Coronary artery (tissue), 2 donors: ENCODE data around the gene SUSD2.
"Not testable (repeated sequence)": the region's sequence is repeated elsewhere in the genome, so short reads cannot be mapped to it uniquely, and the experiment has no call there.

Experiments
- DNase-seq: peaks from one replicate; pipeline ENCODE4 v3.0.0-alpha.2; 2017; ENCODE audit warnings: low spot score
- H3K27ac ChIP-seq, 2 donors: fragments of 200-600 bp; sonication (generic); one replicate each; pipeline ENCODE4 v1.5.1; 2016 to 2019
- H3K4me3 ChIP-seq: fragments of 200-600 bp; sonication (generic); 2 replicates; pipeline ENCODE4 v1.5.1; 2016; ENCODE audit warnings: mild to moderate bottlenecking, moderate library complexity
- CTCF ChIP-seq: fragments of 200-600 bp; sonication (generic); IDR thresholded peaks from one replicate; pipeline ENCODE4 v1.5.1; 2019; ENCODE audit warnings: antibody characterized with exemption

The SUSD2 gene

DNA sequence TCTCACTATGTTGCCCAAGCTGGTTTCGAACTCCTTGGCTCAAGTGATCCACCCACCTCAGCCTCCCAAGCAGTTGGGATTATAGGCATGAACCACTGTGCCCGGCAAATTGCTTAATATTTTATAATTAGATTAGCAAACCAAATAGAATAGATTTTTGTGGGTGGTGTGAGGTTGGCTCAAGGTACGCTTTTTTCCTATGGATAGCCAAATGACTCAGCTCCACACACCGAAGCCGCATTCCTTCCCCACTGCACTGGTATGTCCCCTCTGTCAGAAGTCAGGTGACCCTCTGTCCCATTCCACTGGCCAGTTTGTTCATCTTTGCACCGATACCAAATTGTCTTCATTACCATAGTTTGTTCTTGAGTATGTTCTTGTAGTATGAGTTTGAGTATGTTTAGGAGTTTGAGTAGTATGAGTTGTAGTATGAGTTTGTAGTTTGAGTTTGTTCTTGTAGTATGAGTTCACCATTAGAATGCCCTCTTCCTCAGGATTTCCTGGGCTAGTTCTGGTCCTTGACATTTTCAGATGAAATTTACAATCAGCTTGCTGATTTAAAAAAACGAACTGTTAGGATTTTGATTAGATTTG is 19.4 kb downstream of the SUSD2 start:
- no peak for DNase-seq
- Histone ChIP-seq H3K27ac (no peak overlapping the region), H3K4me3 (no peak overlapping the region)
- no peak for TF ChIP-seq CTCF

- no peak overlapping the region for H3K27ac ChIP-seq
These were observed 20.7 kb downstream of the SUSD2 start for GRCh38 chr22:24201681-24202614.

DNA sequence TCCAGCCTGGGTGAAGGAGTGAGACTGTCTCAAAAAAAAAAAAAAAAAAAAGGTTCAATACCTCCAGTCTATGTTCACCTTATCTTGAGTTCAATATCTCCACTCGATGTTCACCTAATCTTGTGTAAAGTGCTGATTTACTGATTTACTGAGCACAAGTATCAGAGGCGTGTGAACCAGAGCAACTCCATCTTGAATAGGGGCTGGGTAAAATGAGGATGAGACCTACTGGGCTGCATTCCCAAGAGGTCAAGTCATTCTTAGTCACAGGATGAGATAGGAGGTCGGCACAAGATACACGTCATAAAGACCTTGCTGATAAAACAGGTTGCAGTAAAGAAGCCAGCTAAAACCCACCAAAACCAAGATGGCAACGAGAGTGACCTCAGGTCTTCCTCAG is 22.6 kb downstream of the SUSD2 start:
- not testable (repeated sequence) for DNase-seq, H3K4me3 ChIP-seq, H3K27ac ChIP-seq

More at GRCh38 chr22:24201681-24202614, 20.7 kb downstream of the SUSD2 start:
- DNase-seq, result no peak
- no peak for TF ChIP-seq CTCF
- H3K4me3 ChIP-seq, result no peak overlapping the region

GRCh38 chr22:24205438-24206195 is 24.3 kb downstream of the SUSD2 start:
- DNase-seq, result no peak
- TF ChIP-seq CTCF, result no peak
- no peak overlapping the region for H3K4me3 ChIP-seq
- no peak overlapping the region for H3K27ac ChIP-seq

DNA sequence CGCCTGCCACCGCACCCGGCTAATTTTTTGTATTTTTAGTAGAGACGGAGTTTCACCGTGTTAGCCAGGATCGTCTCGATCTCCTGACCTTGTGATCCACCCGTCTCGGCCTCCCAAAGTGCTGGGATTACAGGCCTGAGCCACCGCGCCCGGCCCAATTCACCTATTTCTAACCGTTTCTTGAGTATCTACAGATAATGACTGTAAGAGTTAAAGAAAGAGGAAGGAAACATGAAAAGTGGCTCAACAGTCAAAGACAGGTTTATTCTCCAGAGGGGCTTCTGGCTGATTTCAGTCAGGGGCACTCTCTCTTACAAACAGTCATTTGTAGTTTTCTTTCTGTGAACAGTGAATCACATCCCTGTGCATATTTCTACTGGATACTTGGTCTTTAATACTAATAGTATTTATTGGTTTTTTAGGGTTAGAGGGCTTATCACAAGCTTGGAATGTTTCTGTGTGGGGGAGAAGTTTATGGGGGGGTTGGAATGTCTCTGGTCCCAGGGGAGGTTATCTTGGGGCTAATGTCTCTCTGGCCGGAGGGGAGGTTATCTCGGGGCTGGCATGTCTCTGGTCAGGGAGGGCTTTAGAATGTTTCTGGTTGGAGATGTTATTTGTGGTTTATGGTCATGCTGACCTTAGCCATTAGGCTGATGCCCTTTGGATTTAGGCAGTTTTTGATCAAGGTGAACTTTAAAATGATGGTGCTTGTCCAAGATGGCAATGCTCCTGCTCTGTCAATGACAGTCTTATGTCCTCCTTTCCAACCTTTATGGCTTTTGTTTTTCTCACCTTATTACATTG is 25.4 kb downstream of the SUSD2 start:
- DNase-seq, H3K4me3 ChIP-seq: not testable (repeated sequence)
- peak overlapping the region; percentile 63 to 78 for H3K27ac ChIP-seq

GRCh38 chr22:24207264-24208011 is 26.2 kb downstream of the SUSD2 start:
- Histone ChIP-seq H3K27ac (peak overlapping the region; percentile 63 to 78), H3K4me3 (no peak overlapping the region)
- TF ChIP-seq CTCF, result no peak
- DNase-seq, result no peak

- no peak overlapping the region for H3K4me3 ChIP-seq
- TF ChIP-seq CTCF, result no peak
- peak overlapping the region; percentile 67 to 78 for H3K27ac ChIP-seq
- no peak for DNase-seq
These were observed 26.9 kb downstream of the SUSD2 start for GRCh38 chr22:24208012-24208749.
